NCI-H524 treated with DMSO at 0.1 percent for 48 hours (cell line): ENCODE data around the gene NEK8.
"Not testable (repeated sequence)": the region's sequence is repeated elsewhere in the genome, so short reads cannot be mapped to it uniquely, and the experiment has no call there.

Experiments used
- DNase-seq: peaks from one replicate; lab custom pipeline; 2025; lab: John Stamatoyannopoulos, UW

NEK8 gene

DNA sequence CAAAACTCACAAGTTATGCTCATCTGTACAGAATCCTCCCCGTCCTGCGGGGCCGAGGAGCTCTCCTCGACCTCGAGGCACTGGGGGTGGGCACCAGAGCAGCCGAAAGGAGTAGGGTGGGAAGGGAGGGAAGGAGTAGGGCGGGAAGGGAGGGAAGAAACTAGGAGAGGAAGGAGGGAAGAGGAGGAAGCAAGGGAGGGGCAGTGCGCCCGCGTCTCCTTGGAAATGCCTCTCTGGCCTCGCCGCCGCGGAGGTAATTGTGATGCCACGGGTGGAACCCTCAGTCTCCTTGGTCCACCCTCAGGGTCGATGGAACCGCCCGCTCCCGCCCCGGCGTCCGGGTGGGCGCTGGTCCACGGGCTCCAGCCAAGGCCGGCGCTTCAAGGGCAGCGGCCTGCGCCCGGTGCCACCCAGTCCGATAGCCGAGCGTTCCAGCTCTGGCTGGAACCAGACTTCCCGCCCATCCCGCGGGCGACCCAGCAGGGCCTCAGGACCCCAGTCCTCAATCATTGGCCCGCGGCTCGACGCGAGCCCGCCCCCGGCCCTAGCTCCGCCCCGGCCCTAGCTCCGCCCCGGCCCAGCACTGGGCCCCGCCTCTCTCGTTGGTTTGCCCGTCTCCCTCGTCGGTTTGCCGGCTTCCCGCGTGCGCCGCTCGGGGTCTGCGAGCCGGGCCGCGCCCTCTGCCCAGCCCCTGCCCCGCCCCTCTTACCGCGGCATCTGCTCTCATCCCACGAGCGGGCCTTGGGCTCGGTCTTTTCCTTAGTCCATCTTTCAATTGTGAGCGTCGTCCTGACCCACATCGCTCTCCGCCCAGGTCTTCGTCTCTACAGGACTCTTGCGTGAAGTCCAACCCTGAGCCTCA, 17.5 kb upstream of the NEK8 start:
- DNase-seq = peak; percentile 86

DNA sequence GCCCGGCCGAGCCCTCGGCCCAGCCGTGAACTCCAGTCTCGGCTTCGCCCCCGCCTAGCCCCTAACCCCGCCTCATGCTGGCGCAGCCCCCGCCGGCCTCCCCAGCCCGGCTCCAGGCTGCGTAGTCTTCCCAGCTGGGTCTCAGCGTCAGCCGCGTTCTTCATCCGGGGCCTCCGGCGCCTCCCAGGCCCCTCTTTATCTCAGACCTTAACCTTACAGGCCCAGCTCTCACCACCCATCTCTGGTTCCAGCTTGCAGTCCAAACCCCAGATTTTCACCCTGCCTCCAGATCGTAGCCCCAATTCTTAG, 16.9 kb upstream of the NEK8 start, which contains the start of gene PROCA1:
PROCA1 (minus strand) TSS at position 166 of the 309 bp plus-strand sequence. CDS start 228 bp downstream, outside the sequence.
- no peak for DNase-seq

DNA sequence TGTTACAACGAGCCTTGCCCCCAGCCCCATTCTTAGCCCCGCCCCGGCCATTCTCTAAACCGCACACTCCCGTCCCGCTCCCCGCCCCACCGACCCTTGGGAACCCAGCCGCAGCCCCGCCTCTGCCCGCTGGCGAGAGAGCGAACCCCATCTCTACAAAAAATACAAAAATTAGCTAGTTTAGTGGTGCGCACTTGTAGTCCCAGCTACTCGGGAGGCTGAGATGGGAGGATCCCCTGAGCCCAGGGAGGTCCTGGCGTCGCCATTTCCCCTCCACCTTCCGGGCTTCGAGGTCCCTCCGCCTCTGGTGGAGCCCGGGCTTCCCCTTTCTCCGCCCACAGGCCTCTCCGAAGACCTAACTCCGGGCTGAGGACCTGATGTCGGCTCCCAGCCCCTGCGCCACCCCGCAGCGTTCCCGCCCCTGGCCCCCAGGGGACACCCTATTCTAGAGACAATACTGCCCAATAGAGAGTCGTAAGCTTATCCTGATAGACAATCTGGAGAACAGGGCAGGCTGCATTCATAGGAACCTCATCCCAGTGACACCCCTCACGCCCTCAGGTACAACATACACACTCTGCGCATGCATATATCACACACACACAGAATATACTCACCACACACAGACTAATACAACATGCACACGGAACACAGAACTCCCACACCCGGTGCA, 16.4 kb upstream of the NEK8 start:
- no peak for DNase-seq

DNA sequence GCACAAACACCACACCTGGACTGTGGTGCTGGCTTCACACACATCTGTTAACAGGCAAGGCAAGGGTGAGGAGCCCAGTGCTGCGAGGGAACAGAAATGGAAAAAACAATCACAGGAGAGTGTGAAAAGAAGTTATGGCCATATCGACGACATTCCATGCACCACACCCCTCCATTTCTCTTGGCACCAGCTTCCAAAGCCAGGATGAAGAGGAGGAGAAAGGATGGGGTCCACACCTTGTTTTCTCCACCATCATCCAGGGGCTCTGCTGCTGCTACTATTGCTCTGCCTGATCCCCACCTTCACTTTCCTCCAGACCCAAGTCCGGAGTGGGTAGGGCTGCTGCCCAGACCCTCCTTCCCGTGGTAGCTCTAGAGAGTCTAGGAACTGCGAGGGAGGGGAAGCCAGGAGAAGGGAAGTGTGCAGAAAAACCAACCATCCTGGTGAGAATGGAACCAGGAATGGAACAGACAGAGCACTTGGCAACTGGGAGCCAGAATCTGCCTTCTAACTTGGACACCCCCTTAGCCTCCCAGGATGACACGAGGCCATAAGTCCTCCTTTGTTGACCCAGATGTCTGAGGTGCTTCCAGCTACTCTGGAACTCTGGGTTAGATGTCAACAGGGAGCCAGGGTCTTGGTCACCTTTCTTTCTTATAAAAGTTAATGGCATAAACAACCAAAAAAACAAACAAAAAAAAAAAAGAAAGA, 15.7 kb upstream of the NEK8 start:
- DNase-seq = no peak

DNA sequence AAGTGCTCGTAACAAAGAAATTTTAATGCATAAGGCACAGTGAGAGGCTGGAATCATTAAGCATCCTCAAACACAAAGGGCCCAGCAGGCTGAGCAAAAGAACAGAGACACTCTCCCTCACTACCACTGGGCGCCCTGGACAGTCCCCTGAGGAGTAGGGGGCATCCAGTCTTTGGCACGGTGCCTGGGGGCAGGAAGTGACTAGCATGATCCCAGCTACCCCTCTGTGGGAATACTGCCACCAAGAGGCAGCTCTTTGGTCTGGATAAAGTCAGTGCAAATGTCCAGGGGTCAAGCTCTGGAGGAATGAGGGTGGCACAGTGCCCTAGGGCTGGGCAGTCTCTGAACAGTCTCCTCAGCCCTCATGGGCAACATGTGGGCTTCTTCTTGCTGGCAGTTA, 14.3 kb upstream of the NEK8 start:
- DNase-seq = no peak

DNA sequence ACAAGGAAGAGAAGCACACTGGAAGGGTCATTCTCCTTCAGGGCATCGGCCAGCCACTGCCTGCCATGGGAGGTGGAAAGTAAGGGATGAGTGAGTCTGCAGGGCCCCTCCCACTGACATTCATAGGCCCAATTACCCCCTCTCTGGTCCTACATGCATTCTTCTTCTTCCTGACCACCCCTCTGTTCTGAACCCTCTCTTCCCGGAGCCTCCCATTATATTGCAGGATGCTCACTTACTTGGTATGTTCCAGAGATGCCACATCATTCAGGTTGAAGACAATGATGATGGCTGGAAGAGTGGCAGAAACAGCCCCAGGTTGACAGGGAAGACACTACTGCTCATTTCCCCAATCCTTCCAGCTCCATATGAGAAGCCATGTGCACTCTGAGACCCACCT, 13.4 kb upstream of the NEK8 start:
- DNase-seq = no peak

DNA sequence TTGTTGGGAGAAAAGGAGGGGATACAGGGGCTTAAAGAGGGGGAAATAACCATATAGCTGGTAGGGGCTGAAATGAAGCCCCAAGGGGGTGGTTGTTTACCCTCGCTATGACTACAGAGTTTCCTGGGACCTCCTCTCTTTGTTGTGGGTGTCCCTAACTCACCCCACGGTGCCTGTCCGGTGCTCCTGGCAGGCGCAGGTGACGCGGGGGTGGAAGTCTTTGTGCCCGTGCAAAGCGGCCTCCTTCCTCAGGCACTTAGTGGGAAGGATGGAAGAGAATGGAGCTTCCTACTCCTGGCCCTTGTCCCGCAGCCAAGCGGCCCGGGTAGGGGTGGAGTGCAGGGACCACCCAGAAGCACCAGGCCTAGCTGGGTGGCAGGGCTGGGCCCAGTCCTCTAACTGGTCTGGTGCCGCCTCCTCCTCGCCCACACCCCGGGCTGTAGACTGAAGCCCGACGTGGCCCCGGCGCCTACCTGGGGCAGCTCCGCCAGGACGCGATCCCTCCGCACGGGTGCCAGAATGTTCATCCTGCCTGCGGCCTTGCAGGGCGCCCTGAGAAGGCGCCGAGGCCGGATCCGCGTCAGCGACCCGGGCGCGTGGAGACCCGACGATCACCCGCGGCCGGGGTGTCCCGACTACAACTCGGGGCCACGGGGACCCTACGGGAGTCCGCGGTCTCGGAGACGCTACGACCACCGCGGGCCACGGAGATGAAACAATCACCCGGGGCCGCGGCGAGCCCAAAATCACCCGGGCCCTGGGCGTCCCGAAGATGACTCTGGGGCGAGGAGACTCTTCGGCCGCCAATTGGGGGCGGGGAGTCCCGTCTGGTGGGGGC, 11.6 kb upstream of the NEK8 start:
- DNase-seq = no peak

DNA sequence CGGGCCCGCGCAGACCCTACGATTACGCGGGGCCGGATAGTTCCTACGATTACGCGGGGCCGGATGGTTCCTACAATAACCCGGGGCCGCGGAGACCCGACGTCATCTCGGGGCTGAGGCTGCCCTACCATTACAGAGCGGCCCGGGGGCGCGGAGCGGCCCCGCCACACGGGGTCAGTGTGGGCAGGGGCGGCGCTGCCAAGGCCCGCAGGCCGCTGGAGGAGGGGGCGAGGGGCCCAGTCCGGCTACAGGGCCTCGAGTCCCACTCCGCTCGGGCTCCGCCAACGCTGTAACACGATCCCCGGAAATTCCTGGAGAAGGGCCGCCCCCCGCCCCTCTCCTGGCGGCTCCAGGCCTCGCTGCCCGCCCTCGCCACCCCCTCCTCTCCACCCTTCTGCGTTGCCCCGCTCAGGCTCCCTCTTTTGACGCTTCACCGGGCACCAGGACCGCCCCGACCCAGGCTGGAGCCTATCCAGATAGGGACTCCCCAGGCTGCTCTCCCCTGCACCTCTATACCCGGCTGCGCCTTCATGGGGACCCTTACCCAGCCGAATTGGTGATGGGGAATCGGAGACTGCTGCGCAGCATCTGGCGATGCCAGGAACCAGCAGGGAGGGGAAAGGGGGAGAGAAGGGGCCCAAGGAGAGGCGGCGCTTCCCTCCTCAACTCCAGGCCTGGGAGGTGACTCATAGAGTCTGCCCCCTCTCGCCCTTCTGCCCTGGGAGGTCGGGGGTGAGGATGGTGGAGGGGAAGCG, 10.8 kb upstream of the NEK8 start, which contains the start of gene RAB34:
RAB34 (minus strand) TSS at position 291 of the 755 bp plus-strand sequence. CDS start 602 bp downstream, outside the sequence.
- peak; percentile 48 for DNase-seq

DNA sequence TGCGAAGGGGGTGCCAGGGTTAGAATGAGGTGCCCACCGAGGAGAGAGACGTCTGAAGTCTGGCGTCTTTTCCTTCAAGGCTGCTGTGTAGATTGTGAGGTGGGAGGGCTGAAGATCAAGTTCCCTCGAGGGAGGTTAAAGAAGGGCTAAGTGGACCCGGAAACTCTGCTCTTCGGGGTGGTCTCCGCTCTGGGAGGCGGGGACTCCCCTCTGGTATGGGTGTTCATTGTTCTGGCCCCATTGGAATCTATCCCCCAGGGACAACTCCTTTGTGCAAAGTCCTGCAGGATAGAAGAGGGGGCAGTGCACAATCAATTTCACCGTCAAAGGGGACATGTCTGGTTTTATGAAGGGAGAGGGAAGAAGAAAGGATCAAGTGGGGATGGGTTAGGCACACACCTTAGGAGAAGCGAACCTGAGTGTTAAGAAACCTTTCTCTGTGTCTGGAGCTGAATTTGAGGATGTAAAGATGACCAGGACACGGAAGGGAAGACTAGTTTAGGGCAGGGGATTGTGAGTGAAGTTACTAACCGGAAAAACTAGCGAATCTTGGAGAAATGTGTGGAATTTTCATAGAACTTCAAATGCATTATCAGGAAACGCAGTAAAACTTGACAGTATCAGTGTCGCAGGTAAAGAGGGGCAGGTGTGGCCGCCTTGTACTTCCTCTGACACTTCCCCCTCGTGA, 10.1 kb upstream of the NEK8 start:
- DNase-seq = peak; percentile 27

DNA sequence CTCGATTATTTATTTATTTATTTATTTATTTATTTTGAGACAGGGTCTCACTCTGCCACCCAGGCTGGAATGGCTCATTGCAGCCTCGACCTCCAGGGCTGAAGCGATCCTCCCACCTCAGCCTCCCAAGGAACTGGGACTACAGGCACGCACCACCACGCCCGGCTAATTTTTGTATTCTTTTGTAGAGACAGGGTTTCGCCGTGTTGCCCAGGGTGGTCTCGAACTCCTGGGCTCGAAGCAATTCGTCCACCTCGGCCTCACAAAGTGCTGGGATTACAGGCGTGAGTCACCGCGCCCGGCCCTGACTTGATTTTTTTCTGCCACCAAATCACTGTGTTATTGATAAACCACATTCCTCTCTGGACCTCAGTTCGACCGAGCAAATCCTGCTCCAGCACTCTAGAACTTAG, 9.6 kb upstream of the NEK8 start:
- DNase-seq = no peak

DNA sequence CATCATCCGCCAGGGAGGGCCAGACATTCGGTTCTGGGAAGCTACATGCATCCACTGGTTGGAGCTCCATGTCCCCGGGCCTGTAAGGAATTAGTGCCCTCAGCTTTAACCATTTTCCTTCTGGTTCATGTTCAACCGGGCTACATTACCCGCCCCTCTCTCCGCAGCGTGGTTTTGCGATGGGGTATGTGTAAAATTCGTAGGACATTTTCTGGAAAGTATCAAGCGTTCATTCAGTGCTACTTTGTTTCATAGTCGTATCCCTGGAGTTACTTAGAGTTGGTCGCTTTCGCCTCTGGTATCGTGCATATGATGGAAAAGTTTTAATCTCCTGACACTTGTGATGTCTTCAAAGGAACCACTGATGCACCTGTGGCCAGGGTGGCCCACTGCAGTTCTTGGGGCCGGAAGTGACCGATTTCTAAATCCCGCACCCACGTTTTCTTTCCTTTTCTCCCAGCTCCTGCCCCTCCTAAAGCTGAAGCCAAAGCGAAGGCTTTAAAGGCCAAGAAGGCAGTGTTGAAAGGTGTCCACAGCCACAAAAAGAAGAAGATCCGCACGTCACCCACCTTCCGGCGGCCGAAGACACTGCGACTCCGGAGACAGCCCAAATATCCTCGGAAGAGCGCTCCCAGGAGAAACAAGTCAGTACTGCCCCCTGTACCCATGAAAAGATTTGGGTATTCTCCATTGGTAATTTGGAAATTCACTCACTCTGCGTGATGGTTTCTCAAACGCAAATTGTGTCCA, 8.2 kb upstream of the NEK8 start:
- no peak for DNase-seq

DNA sequence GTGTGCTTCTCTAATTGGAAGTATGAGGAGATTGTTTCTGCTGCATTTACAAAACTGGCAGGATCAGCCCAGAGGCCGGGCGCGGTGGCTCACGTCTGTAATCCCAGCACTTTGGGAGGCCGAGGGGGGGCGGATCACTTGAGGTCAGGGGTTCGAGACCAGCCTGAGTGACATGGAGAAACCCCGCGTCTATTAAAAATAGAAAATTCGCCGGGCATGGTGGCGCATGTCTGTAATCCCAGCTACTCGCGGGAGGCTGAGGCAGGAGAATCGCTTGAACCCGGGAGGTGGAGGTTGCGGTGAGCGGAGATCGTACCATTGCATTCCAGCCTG, 7.6 kb upstream of the NEK8 start:
- DNase-seq = not testable (repeated sequence)

DNA sequence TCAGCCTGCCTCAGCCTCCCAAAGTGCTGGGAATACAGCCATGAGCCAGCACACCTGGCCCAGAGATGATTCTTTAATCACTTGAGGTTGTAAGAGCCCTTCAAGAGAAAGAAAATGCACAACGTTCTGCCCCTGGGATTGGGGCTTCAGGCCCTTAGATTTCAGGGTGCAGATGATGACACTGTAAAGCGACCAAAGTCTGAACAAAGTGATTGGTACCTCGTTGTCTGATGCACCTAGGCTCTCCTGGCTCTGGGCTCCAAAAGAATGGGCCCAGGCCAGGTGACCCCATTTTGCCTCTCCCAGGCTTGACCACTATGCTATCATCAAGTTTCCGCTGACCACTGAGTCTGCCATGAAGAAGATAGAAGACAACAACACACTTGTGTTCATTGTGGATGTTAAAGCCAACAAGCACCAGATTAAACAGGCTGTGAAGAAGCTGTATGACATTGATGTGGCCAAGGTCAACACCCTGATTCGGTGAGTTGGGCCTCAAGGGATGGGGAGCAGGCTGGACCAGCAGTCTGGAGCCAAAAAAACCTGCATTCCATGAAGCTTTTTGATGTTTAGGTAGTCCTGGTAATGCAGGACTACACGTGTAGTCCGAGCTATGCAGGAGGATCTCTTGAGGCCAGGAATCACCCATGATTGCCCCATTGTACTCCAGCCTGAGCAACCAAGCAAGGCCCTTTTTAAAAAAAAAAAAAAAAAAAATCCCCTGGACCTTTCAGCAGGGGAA, 6.0 kb upstream of the NEK8 start:
- DNase-seq = no peak

DNA sequence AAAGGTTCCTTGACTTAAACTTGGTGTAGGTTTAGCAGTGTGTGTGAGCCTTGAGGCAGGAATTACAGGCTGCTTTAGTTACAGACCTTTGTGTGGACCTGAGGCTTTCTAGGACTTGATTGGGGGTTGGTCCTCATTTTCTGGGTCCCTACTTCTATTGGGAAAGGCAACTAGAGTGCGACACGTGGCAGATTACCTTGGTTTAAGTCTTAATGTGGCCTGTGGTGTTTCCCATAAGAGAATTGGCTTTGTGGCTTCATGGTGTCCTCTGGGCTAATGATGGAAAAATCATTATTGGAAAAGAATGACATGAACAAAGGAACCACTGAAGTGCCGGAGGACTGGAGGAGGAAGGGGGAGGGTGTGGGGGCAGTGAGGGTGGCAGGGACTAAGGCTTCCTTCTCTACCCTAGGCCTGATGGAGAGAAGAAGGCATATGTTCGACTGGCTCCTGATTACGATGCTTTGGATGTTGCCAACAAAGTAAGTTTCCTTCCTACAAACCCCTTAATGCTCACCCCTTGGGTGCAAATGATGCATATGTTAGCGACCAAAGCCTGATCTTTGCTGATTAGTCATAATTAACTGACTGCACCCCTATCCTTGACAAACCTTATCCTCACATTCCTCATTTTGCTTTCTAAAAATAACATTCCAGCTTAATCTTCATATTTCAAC, 5.3 kb upstream of the NEK8 start:
- DNase-seq = no peak

DNA sequence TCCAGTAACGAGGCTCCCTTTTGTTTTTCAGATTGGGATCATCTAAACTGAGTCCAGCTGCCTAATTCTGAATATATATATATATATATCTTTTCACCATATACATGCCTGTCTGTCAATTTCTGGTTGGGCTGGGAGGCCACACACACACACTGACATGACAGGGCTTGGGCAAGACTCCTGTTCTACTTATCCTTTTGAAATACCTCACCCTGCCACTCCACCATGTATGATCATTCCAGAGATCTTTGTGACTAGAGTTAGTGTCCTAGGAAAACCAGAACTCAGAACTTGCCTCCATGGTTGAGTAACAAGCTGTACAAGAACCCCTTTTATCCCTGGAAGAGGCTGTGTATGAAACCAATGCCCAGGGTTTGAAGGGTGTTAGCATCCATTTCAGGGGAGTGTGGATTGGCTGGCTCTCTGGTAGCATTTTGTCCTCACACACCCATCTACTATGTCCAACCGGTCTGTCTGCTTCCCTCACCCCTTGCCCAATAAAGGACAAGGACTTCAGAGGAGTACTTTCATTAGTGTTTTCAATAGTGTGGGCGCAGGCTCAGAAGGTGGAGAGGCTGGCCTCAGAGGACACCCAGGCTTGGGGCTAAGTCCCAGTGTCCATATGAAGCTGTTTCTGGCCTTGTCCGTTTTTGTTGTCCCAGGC, 4.6 kb upstream of the NEK8 start:
- DNase-seq = not testable (repeated sequence)

DNA sequence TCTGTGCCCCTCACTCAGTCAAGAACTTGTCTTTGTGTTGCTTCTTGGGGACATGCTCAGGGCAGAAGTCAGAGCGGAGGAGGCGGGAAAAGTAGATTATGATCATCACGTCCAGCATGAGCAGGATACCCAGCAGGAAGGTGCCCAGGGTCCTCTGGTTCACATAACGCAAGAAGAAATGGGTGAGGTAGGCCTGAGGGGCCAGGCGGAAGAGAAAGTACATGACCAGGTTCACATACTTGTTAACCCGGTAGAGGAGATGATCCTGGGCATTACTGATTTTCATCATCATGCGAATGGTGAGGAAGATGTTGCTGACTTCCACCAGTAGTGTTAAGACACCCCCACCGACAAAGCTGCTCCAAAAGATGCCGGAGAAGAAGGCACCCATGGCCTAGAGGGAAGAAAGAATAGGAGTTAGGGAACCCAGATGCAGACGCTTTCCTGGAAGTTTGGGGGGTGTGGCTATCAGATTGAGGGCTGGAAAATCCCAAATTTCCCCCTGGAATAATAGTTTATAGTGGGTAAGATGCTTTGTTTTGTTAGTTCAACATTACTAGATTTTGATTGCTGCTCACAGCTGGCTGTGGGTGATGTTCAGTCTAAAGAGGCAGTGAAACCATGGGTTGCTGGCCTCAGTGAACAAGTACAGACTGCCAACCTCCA, 4.0 kb upstream of the NEK8 start:
- DNase-seq = no peak

DNA sequence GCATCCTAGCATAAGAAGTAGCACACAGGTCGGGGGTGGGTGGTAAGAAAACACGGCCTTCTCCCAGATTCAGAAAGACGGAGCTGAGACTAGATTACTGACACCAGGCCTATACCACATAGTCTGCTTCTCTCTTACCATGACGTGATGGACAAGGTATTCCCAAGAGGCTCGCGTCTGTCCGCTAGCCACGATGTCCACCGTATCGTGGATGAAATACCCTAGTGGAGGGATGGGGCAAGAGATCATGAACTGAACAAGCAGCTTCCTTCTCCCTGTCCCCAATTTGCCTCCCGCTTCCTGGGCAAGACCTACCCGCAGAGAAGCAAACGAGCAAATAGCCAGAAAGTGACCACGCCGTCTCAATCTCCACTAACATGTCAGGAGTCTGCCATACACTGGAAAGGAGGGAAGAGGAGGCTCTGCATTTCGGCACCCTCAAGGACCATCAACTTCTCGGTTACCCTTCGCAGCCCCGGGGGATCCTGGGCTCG, 3.4 kb upstream of the NEK8 start:
- DNase-seq = no peak
